ENCODE data around the gene STIP1. TPM values are rescaled to one million over a fixed set of nuclear protein-coding genes. Genes with fewer than 3 reads are reported as not detected.

STIP1 gene
- total RNA-seq, 1 experiment from 2014 or later, result 299 TPM

DNA sequence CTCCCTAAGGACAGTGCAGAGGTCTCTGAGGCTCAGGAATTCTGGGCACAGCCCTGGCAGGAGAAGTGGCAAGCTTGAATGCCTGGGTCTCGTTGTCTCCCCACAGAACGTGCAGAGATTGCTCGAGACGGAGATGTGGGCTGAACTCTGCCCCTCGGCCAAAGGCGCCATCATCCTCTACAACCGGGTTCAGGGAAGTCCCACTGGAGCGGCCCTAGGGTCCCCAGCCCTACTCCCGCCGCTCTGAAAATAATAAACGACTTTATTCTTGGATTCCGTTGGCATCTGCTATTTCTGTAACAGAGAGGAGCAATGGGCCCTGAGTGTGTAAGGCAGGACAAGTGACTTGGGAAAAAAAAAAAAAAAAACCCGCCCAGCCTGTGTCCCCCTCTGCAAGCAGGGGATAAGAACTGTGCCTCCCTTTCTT is 43.8 kb downstream of the STIP1 start:
- no peak for DNase-seq
- peaks cover 27% of the 10 kb centered on the region for H3F3A ChIP-seq (ENCODE audit: insufficient read depth, low read depth)
- no peaks in the 10 kb centered on the region for H3K27me3 ChIP-seq (ENCODE audit: insufficient read depth, low read depth)
- CTCF ChIA-PET, result no interaction called here
- H3K9me2 ChIP-seq (ENCODE audit: insufficient read depth), result no peaks in the 10 kb centered on the region
- peaks cover 33% of the 10 kb centered on the region for H3K79me2 ChIP-seq (ENCODE audit: low read depth)
- intact Hi-C loops (cut with micrococcal nuclease; ENCODE audit: unreplicated experiment), result loop anchor here (1.0 to 5.0 kb wide), 2 partner anchors 11 to 42 kb away; partner anchors contain the start of gene STIP1
- H3K4me3 ChIP-seq, result peak overlapping the region; percentile 81
- peak overlapping the region; percentile 80; the same call in 1 of the 2 replicates for H2AFZ ChIP-seq
- no peak overlapping the region for H3K27ac ChIP-seq
- H4K20me1 ChIP-seq (ENCODE audit: insufficient read depth), result peaks cover 3% of the 10 kb centered on the region
- H3K9me3 ChIP-seq (ENCODE audit: insufficient read depth, low read depth), result no peaks in the 10 kb centered on the region
- POLR2A ChIA-PET (ENCODE audit: unreplicated experiment), result no interaction called here
- peaks cover 33% of the 10 kb centered on the region for H3K4me1 ChIP-seq (replicated peaks; ENCODE audit: insufficient read depth)
- H3K4me2 ChIP-seq, result peak overlapping the region; percentile 76
- BruUV-seq (replicated peaks), result no TSS peak
- TF ChIP-seq EZH2 (IDR thresholded peaks at IDR 0.05; ENCODE audit: low read depth) (no peak), CTCF (conservative IDR thresholded peaks at IDR 0.05) (no peak)
- no peaks in the 10 kb centered on the region for H3K36me3 ChIP-seq (ENCODE audit: low read depth)

GRCh38 chr11:64230171-64230984 is 44.4 kb downstream of the STIP1 start, which contains the start of gene DNAJC4:
Gene DNAJC4 (plus strand): TSS chr11:64230548. CDS start chr11:64230855, 307 bp downstream.
- H3K27me3 ChIP-seq (ENCODE audit: insufficient read depth, low read depth), result no peaks in the 10 kb centered on the region
- intact Hi-C loops (cut with micrococcal nuclease; ENCODE audit: unreplicated experiment), result loop anchor here (1.0 to 5.0 kb wide), 2 partner anchors 10 to 43 kb away; partner anchors contain the start of gene STIP1
- peak within 1 kb of the TSS; percentile 80 for H2AFZ ChIP-seq
- ChIA-PET POLR2A (ENCODE audit: unreplicated experiment) (no interaction called here), CTCF (interaction anchor here (0.5 kb wide), 1 partner anchor 71 kb away, joined by 8 read pairs; no protein-coding TSS in a partner anchor)
- peaks cover 31% of the 10 kb centered on the region for H3K79me2 ChIP-seq (ENCODE audit: low read depth)
- H3K9me2 ChIP-seq (ENCODE audit: insufficient read depth), result no peaks in the 10 kb centered on the region
- H4K20me1 ChIP-seq (ENCODE audit: insufficient read depth), result peaks cover 8% of the 10 kb centered on the region
- H3F3A ChIP-seq (ENCODE audit: insufficient read depth, low read depth), result peaks cover 24% of the 10 kb centered on the region
- peak; percentile 89 to 96 for DNase-seq
- peaks cover 31% of the 10 kb centered on the region for H3K4me1 ChIP-seq (replicated peaks; ENCODE audit: insufficient read depth)
- peak within 1 kb of the TSS; percentile 76 for H3K4me2 ChIP-seq
- H3K4me3 ChIP-seq, result peak within 1 kb of the TSS; percentile 81
- H3K36me3 ChIP-seq (ENCODE audit: low read depth), result no peaks in the 10 kb centered on the region
- no TSS peak for BruUV-seq (replicated peaks)
- TF ChIP-seq EZH2 (IDR thresholded peaks at IDR 0.05; ENCODE audit: low read depth), result no peak
- no peak for TF ChIP-seq CTCF (conservative IDR thresholded peaks at IDR 0.05)
- no peaks in the 10 kb centered on the region for H3K9me3 ChIP-seq (ENCODE audit: insufficient read depth, low read depth)
- H3K27ac ChIP-seq, result no peak within 1 kb of the TSS

DNA sequence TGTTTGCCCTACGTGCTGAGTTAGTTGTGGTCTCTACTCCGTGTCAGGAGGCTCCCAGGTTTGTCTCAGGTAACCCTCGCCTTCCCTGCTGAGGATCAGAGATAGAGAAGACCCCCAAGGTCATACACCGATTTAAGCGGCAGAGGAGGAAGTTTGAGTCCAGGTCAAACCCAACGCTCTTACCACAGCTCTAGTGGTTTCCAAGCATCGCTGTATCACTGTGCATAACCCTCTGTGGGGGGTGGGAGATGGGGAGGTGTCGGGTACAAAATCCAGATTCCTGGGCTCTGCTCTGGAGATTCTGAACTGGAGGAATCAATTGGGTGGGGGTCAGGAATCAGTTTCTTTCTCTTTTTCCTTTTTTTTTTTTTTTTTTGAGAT is 45.0 kb downstream of the STIP1 start:
- H3K9me2 ChIP-seq (ENCODE audit: insufficient read depth), result no peaks in the 10 kb centered on the region
- H3K79me2 ChIP-seq (ENCODE audit: low read depth), result peaks cover 32% of the 10 kb centered on the region
- ChIA-PET CTCF (interaction anchor here (0.5 kb wide), 1 partner anchor 71 kb away, joined by 8 read pairs; no protein-coding TSS in a partner anchor), POLR2A (ENCODE audit: unreplicated experiment) (no interaction called here)
- no peaks in the 10 kb centered on the region for H3K27me3 ChIP-seq (ENCODE audit: insufficient read depth, low read depth)
- peaks cover 24% of the 10 kb centered on the region for H3F3A ChIP-seq (ENCODE audit: insufficient read depth, low read depth)
- peak overlapping the region; percentile 80 for H2AFZ ChIP-seq
- peaks cover 35% of the 10 kb centered on the region for H3K4me1 ChIP-seq (replicated peaks; ENCODE audit: insufficient read depth)
- no peak for DNase-seq
- no TSS peak for BruUV-seq (replicated peaks)
- no peaks in the 10 kb centered on the region for H3K9me3 ChIP-seq (ENCODE audit: insufficient read depth, low read depth)
- peaks cover 14% of the 10 kb centered on the region for H4K20me1 ChIP-seq (ENCODE audit: insufficient read depth)
- H3K4me3 ChIP-seq, result peak overlapping the region; percentile 81
- H3K4me2 ChIP-seq, result peak overlapping the region; percentile 76
- H3K36me3 ChIP-seq (ENCODE audit: low read depth), result no peaks in the 10 kb centered on the region
- H3K27ac ChIP-seq, result no peak overlapping the region
- no peak for TF ChIP-seq CTCF (conservative IDR thresholded peaks at IDR 0.05)
- no peak for TF ChIP-seq EZH2 (IDR thresholded peaks at IDR 0.05; ENCODE audit: low read depth)
- intact Hi-C loops (cut with micrococcal nuclease; ENCODE audit: unreplicated experiment), result loop anchor here (1.0 to 5.0 kb wide), 2 partner anchors 9 to 44 kb away; partner anchors contain the start of gene STIP1
